Measurements from ENCODE around the gene ZNF552.

- TF ChIP-seq, protein P1, sequence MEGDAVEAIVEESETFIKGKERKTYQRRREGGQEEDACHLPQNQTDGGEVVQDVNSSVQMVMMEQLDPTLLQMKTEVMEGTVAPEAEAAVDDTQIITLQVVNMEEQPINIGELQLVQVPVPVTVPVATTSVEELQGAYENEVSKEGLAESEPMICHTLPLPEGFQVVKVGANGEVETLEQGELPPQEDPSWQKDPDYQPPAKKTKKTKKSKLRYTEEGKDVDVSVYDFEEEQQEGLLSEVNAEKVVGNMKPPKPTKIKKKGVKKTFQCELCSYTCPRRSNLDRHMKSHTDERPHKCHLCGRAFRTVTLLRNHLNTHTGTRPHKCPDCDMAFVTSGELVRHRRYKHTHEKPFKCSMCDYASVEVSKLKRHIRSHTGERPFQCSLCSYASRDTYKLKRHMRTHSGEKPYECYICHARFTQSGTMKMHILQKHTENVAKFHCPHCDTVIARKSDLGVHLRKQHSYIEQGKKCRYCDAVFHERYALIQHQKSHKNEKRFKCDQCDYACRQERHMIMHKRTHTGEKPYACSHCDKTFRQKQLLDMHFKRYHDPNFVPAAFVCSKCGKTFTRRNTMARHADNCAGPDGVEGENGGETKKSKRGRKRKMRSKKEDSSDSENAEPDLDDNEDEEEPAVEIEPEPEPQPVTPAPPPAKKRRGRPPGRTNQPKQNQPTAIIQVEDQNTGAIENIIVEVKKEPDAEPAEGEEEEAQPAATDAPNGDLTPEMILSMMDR (IDR thresholded peaks at IDR 0.05): no peak
- TF ChIP-seq EZH2 (IDR thresholded peaks at IDR 0.05; ENCODE audit: borderline replicate concordance, insufficient read depth, low read depth, low read length, poor library complexity, severe bottlenecking): no peak
Observed at GRCh38 chr19:57820599-57820998, 5.9 kb upstream of the ZNF552 start.
